Activated T-cell treated with anti-CD3 and anti-CD28 coated beads for 24 hours (primary cell): Measurements from ENCODE around the gene SIT1.
"Not testable (repeated sequence)": the region's sequence is repeated elsewhere in the genome, so short reads cannot be mapped to it uniquely, and the experiment has no call there.

ENCODE experiments used
- DNase-seq: peaks from one replicate; pipeline ENCODE4 v3.0.0-alpha.2; 2020; ENCODE audit warnings: low read depth

Gene SIT1

DNA sequence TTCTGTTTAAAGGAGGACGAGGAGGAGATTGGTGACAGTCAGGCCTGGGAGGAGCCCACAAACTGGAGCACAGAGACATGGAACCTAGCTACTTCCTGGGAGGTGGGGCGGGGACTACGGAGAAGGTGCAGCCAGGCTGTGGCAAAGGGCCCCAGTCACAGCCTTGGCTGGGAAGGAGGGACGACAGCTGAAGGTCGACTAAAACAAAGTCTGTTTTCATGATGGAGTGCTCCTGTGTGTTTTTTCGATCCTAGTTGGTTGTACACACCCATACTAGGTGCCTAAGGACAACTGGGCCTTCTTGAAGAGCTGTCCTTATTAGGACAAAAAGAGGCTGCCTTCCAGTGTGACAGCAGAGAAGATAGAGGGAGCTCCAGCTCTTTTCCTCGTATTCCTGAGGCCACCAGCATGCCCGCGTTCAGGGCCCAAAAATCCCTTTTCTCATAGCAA is 10.3 kb upstream of the SIT1 start:
- DNase-seq, result no peak

DNA sequence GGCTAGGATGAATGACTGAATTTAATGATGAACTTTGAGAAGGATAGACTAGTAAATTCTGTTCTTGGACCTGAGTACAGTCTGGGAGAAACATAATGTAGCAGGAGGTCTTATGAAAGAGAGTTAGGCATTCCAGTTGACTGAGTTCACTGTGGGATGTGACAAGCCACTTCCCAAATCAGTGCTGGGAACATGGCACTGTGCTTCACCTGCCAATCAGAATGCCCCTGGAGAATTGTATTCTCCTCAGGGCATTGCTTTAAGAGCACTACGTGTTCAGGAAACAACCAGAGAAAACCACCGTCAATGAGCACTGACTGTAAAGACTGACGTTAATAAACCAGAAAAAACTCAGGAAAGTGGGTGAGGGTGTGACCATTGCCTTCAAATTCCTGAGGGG is 8.6 kb upstream of the SIT1 start:
- DNase-seq, result no peak

DNA sequence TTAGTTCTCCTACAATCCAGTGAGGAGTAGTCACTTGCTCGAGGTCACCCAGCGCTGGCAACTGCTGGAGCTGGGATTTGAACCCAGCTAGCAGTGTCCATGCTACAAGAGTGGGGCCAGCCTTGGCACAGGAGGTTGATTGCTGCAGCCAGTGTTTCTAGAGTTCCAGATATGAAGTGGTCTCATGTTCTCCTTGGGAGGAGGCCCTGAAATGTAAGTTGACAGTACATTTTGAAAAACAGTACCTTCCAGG is 8.2 kb upstream of the SIT1 start:
- DNase-seq, result no peak

DNA sequence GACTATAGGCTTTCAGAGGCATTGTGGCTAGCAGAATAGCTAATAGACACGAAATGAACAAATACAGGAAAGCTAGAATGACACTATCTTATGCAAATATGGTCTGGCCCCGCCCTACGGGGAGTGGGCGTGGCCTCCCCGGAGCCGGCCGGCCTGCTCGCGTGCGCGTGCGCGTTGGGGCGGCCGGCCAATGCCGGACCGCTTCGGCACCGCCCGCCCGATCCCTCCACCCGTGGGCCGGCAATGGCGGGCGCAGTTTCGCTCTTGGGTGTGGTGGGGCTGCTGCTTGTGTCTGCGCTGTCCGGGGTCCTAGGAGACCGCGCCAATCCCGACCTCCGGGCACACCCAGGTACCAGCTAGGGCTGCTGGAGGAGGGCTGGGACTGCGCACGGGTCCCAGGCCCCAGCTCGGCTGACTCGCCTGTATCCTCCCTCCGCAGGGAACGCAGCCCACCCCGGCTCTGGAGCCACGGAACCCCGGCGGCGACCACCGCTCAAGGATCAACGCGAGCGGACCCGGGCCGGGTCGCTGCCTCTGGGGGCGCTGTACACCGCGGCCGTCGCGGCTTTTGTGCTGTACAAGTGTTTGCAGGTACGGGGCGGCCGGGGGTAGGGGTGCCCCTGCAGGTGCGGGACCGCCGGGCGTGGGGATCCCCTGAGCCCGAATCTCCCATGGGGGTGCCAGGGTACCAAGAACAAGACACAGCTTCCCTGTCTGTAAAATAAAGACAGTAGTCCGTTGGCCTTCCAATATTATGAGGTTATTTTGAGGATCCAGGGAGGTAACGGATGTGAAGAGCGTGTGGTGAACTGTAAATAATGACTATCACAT is 7.6 kb upstream of the SIT1 start, which contains the start of gene CCDC107:
Gene CCDC107, plus strand, starts transcription at position 156 of the 831 bp plus-strand sequence. Its CDS starts 88 bp downstream, at position 244.
- peak; percentile 76 for DNase-seq

DNA sequence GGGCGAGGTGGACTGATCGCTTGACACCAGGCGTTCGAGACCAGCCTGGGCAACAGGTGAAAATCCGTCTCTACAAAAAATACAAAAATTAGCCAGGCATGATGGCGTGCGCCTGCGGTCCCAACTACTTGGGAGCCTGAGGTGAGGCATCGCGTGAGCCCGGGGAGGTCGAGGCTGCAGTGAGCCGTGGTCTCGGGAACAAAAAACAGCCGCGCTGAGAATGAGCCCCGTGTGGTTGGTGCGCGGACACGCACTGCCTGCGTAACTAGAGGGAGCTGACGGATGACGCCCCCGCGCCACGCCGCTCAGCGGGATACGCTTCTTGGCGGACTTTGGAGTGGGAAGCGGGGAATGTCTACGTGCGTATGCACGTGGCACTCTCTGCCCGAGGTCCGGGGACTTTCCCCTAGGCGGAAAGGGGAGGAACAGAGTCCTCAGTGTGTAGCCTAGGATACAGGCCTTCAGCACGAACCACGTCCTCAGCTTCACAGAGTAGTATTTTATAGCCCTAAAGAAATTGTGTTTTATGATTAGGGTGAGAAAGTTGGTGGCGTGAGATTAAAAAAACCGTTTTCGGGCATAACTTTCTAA is 6.9 kb upstream of the SIT1 start, which contains the start of gene RMRP:
Gene RMRP, minus strand, starts transcription at position 474 of the 591 bp plus-strand sequence.
- peak; percentile 94 for DNase-seq

DNA sequence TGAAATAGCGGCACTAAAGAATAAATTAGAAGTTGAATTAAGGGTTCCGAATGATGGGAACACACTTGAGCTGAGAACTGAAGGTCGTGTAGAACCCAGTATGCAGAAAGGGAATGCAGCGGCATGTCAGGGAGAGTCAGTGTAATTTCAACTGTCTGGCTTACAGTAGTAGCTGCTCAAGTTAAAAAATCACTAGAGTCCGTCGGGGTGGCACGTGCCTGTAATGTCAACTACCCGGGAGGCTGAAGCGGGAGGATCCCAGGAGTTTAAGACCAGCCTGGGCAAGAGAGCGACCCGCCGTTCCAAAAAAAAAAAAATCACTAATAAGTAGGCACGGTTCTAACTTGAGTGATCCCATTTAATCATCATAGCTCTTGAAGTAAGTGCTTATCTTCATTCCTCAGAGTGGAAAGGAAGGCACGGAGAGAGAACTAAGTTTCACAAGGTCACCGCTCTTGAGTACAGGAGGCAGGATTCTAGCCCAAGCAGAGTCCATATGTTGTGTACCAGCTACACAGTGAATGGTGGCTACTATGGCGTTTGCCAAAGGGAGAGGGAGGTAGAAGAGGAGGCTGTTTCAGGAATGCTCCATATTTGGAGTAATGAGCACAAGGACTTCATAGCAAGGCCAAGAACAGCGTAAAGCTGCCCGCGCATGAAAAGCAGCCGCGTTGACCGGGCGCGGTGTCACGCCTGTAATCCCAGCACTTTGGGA is 6.3 kb upstream of the SIT1 start:
- DNase-seq, result no peak

DNA sequence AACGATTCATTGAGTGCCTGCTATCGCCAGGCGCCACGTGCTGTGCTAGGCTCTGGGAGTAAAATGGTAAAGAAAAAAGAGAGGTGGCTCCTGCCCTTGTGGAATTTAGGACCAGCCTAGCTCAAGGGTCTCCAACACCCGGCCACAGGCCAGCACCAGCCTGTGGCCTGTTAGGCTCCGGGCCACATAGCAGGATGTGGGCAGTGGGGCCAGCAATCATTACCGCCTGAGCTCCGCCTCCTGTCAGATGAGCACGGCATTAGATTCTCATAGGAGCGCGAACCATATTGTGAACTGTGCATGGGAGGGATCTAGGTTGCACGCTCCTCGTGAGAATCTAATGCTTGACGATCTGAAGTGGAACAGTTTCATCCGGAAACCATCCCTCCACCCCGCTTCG is 5.6 kb upstream of the SIT1 start:
- DNase-seq, result no peak

DNA sequence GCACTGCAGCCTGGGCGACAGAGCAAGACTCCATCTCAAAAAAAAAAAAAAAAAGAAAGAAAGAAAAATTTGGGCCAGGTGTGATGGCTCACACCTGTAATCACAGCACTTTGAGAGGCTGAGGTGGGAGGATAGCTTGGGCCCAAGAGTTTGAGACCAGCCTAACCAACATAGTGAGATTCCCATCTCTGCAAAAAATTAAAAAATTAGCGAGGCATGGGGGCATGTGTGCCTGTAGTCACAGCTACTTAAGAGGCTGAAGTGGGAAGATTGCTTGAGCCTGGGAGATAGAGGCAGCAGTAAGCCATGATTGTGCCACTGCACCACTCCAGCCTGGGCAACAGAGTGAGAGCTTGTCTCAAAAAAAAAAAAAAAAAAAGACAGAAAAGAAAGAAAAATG is 2.9 kb upstream of the SIT1 start:
- no peak for DNase-seq

DNA sequence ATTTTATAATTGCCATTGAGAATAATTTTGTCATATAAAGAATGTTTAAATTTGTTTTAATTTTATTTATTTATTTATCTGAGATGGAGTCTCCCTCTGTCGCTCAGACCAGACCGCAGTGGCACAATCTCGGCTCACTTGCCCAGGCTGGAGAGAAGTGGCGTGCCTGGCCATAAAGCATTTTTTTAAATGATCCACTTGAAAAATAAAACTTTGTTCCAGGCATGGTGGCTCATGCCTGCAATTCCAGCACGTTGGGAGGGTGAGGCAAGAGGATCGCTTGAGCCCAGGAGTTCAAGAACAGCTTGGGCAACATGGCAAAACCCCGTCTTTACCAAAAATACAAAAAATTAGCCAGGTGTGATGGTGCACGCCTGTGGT is 2.1 kb upstream of the SIT1 start:
- no peak for DNase-seq

DNA sequence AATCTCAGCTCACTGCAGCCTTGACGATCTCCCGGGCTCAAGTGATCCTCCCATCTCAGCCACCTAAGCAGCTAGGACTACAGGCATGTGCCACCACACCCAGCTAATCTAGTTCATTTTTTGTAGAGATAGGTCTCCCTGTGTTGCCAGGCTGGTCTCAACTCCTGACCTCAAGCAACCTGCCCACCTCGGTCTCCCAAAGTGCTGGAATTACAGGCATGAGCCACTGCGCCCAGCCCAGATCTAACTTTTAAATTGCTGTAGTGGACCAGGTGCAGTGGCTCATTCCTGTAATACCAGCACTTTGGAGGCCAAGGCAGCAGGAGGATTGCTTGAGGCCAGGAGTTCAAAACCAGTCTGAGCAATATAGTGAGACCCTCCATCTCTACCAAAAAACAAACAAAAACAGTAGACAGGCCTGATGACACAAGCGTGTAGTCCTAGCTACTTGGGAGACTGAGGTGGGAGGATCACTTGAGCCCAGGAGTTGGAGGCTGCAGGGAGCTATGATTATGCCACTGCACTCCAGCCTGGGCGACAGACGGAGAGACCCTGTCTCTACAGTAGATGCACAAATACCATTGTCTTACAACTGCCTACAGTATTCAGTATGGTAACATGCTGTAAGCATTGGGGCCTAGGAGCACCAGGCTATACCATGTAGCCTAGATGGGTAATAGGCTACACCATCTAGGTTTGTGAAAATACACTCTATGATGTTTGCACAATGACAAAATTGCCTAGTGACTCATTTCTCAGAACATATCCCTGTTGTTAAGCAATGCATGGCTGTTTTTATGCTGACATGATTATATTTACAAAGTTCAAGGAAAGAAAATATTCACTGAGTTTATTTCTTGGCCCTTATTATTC is 1.5 kb upstream of the SIT1 start:
- no peak for DNase-seq

DNA sequence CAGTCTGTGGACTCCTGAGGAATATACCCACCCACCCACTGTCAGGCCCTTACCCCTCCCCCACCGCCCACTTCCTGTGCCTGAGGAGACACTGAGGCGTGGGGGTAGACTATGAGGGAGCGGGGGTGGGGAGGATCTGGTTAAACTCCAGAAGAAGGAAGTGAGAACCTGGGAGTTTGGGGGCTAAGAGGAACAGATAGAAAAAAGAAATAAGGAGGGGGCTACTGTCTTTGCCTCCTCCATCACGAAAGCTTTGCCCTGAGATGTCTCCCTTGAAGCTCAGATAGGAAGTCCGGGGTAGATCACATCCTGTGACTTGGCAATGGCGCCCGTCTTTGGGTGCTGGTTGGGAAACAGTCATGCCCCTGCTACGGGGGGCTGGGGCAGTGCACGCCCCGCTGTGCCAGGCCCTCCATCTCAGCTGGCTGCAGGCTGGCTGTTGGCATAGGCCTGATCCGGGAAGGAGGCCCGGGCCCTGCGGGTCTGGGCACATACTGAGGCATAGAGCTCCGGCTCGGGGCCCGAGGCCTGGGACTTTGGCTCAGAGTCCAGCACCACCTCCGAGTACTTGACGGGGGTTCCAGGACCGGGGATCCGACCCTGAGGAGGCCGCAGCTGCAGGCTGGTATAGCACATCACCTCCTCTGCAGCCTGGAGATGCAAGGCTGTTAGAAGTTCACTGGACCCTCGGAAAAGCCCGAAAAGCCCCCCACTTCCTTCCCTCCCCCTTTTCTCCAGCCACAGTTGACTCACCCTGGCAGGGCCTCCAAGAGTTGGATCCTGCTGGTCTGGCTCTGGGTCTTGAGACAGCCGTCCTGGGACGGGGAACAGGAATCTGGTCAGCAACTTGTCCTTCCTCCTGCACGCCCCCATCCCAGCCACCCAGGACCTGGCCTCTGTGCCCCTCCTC is 1.0 kb downstream of the SIT1 start:
- DNase-seq, result no peak

DNA sequence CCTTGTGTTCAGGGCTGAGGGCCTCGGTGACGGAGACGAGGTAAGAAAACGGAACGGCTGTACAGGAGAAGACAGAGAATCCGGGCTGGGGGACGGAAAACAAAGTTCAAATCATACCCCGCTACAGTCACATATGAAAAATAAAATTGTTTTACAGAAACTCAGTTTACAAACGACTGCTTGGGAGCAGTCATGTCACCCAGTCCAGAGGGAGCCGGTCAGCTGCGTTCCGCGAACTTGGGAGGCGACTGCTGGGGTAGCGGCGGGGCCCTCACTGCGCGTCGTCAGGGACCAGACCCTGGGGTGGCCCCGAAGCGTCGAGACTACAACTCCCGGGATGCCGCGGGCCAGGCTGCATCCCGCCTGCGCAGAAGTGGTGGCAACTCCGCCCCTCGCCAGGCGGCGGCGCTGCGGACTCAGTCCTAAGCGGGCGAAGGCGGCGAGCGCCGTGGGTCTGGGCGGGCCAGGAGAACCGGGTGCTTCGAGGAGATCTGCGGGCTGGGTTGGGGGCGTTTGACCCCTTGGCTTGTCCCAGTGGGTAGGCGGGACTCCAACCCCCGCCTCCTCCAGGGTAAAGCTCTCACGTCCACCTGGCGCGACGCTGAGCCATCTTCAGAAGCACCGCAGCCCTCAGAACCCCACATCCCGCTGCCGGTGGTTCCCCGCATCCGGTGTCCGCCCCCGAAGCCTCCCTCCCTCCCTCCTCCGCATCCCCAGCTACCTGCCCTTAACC is 4.0 kb downstream of the SIT1 start:
- DNase-seq, result peak; percentile 87

DNA sequence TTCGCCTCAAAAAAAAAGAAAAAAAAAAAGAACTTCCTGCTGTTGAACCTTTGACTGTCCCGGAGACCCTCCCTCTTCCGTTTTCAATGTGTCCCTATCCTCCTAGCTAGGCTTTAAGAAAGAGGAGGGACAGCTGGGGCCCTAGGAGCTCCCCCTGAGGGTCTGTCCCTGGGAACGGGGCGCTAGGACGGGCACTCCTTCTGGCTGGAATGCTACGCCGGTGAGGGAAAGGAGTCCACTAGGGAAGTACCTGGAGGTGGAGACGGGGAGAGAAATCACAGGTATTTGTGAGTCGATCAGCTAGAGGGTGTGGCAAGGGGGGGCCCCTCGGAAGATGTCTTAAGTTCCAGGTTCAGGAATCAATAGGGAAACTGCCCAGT is 4.6 kb downstream of the SIT1 start:
- no peak for DNase-seq

DNA sequence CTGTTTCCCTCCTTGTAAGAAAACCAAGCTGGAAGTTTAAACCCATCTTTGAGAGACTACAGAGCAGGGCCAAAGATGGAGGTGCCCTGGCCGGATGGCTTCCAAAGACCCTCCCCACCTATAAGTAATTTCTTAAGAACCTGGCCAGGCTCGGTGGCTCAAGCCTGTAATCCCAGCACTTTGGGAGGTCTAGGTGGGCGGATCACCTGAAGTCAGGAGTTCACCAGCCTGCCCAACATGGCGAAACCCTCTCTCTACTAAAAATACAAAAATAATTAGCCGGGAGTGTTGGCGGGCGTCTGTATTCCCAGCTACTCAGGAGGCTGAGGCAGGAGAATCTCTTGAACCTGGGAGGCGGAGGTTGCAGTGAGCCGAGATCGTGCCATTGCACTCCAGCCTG is 5.0 kb downstream of the SIT1 start:
- DNase-seq, result not testable (repeated sequence)

DNA sequence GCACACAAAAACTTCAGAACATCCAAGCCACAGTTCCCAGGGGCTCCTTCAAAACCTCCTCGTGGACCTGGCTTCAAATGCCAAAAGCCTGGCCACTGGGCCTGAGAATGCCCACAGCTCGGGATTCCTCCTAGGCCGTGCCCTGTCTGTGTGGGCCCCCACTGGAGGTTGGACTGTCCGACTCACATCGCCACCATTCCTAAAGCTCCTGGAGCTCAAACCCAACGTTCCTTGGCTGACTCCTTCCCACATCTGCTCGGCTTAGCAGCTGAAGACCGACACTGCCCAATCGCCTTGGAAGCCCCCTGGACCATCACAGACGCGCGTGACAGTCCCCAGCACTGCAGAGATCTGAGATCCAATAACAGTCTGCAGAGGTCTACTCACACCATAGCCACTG is 7.7 kb downstream of the SIT1 start:
- DNase-seq, result no peak

DNA sequence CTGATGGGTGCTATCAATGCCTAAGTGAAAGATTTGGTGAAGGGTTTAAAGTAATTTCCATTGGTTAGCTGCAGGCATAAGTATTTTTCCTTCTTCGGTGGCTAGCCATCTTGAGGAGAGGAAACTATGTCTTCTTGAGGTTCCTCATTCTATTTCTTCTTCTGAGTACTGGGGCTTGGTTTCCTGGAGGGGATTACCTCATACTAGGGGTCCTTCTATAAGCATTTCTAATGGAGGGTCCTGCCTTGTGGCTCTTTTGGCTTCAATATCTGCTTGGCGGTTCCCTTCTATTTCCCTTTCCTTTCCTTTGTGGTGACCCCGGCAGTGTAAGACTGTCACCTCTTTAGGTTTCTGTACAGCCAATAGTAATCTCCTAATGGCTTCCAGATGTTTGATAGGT is 9.3 kb downstream of the SIT1 start:
- not testable (repeated sequence) for DNase-seq

DNA sequence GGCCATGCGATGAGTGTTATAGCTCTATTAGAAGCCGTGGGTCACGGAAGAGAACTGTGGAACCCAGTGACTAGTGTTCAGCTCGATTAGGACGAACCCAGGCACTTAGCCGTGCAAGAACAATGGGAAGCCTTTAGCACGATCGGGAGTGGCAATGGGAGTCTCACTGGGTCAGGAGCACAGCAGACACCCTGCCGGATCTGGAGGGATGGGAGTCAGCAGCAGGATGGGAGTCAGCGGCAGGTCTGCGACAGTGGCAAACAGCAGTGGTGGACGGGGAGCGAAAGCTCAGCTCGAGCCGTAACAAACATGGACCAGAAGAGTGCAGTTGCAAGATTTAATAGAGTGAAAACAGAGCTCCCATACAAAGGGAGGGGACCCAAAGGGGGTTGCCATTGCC is 10.3 kb downstream of the SIT1 start:
- DNase-seq, result not testable (repeated sequence)

DNA sequence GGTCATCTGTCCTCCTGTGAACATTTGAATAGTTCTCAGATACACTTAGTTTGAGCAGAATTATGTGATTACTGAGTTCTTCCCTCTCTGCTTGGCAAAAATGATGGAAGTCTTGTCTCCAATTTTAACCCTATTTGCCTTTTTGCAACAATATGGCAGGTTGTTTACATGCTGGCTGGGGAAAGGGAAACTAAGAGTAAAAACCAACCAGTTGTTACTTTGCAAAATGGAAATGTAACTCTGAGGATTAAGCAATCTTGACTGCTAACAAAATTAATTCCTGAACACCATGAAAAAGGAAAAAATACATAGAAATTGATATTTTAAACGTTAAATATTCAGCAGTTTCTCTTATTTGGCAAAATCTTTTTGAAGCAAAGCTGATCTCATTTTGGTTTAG is 11.1 kb downstream of the SIT1 start:
- no peak for DNase-seq

DNA sequence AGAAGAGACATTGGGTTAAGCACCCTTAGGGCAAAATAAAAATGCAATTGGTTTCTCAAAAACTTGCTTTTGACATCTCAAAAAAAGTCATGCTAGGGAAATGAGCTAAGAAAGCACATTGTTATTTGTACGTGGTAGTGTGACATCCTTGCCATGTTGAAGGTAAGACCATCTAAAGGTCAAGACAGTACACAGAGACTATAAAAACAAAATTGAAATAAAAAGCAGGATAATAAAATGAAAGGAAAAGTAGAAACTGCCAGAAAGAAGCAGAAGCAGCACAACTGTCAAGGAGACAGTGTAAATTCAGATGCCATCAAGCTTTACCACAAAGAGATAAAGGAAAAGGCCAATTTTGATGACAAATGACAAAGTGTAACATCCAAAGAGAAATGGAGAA is 11.5 kb downstream of the SIT1 start:
- not testable (repeated sequence) for DNase-seq

DNA sequence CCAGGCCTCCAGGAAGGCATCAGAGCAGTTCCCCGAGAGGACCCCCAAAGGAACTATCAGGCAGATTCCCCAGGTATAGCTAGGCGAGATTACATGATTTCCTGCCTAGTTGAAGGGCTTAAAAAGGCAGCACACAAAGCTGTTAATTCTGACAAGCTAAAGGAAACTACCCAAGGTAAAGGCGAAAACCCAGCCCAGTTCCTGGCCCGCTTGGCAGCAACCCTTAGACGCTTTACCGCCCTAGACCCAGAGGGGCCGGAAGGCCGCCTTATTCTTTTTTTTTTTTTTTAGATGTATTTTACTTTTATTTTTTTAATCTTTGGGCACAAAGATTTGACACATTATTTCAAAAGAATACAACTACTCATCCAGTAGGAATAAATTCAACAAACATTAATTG is 12.0 kb downstream of the SIT1 start:
- DNase-seq, result not testable (repeated sequence)
